Erythroblast (primary cell): ENCODE data around the gene FBXO33.

Source experiments
- GATA1 ChIP-seq: IDR thresholded peaks from 2 replicates; pipeline ENCODE4 v1.6.1; 2011; ENCODE audit warnings: low read depth, mild to moderate bottlenecking, control low read depth, low read length, moderate library complexity
- POLR2A ChIP-seq: IDR thresholded peaks from 2 replicates; pipeline ENCODE4 v1.6.1; 2011; ENCODE audit warnings: mild to moderate bottlenecking, low read length

DNA sequence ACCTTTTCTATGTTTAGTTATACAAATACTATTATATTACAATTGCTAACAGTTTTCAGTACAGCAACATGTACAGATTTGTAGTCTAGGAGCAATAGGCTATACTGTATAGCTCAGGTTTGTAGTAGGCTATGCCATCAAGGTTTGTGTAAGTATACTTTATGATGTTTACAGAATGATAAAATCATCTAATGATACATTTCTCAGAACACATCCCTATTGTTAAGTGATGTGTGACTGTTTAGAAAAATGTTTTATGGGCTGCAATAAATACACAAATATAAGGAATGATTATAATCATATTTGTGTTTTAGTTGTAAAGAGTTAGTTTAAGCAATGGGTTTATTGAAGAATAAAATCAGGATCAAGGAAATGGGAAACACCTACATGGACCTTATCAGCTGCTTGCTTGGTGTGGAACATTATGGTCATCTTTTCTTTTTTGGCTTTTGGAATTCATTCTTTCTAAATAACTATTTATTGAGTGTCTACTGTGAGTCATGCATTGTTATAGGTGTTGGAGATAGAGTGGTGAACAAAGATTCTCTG is 24.5 kb upstream of the FBXO33 start:
- TF ChIP-seq POLR2A (no peak), GATA1 (no peak)
